H1 (cell line): Measurements from ENCODE around the gene RNF175. TPM values are rescaled to one million over a fixed set of nuclear protein-coding genes. Genes with fewer than 3 reads are reported as not detected.

Experiments used
- CTCF ChIA-PET: fragments of 300-600 bp; sonication (Branson Sonifier 250); formaldehyde crosslinking; loops from one replicate; lab custom pipeline; 2021; ENCODE audit not compliant: partially characterized antibody; lab: Charles Lee
- POLR2A ChIA-PET: fragments of 300-600 bp; sonication (Branson Sonifier 250); formaldehyde crosslinking; loops from one replicate; lab custom pipeline; 2021; ENCODE audit warnings: inconsistent platforms; ENCODE audit not compliant: partially characterized antibody; lab: Charles Lee
- DNase-seq, 2 experiments: peaks; one replicate each; pipeline versions ENCODE4 v3.0.0 to v3.0.0-alpha.2; 2010 to 2022; ENCODE audit warnings: low spot score in 2 of 2, low read depth in 1 of 2, mixed read lengths in 1 of 2
- FAIRE-seq: peaks from 2 replicates; lab custom pipeline; 2011; peaks lifted over from hg19 to GRCh38; lab: Jason Lieb, UNC
- H2AFZ ChIP-seq: 2 replicates; pipeline ENCODE4 v1.8.1; 2012; ENCODE audit warnings: low read length, inconsistent platforms
- H2AK5ac ChIP-seq: 2 replicates; pipeline ENCODE4 v1.6.1; 2013; ENCODE audit warnings: low read depth, low read length
- H2BK120ac ChIP-seq: replicated peaks from 2 replicates; pipeline ENCODE3; 2013; ENCODE audit warnings: low read depth, low read length, inconsistent platforms
- H2BK12ac ChIP-seq: 2 replicates; pipeline ENCODE4 v1.6.1; 2013; ENCODE audit warnings: low read depth, low read length
- H2BK15ac ChIP-seq: 2 replicates; pipeline ENCODE4 v1.6.1; 2013; ENCODE audit warnings: low read length
- H2BK20ac ChIP-seq: 2 replicates; pipeline ENCODE4 v1.6.1; 2013; ENCODE audit warnings: low read length
- H2BK5ac ChIP-seq: 2 replicates; pipeline ENCODE4 v1.6.1; 2013; ENCODE audit warnings: low read depth, low read length
- H3K14ac ChIP-seq: 2 replicates; pipeline ENCODE4 v1.6.1; 2013; ENCODE audit warnings: inconsistent platforms; ENCODE audit not compliant: insufficient read length
- H3K18ac ChIP-seq: 2 replicates; pipeline ENCODE4 v1.6.1; 2013; ENCODE audit warnings: low read length; ENCODE audit errors: extremely low read depth
- H3K23ac ChIP-seq: 2 replicates; pipeline ENCODE4 v1.6.1; 2013; ENCODE audit warnings: inconsistent platforms; ENCODE audit not compliant: insufficient read length
- H3K23me2 ChIP-seq: 2 replicates; pipeline ENCODE4 v1.6.1; 2013; ENCODE audit warnings: low read depth, low read length
- H3K27ac ChIP-seq: 2 replicates; pipeline ENCODE4 v1.6.1; 2011; ENCODE audit warnings: low read depth, low read length, inconsistent platforms
- H3K27me3 ChIP-seq, 4 experiments: replicated peaks in 1 of 4; 1 replicate in 1 of 4; 2 replicates in 3 of 4; pipeline versions ENCODE4 v1.6.1 to v1.8.1; 2011 to 2013; ENCODE audit warnings: low read length in 3 of 4, mild to moderate bottlenecking in 3 of 4, inconsistent platforms in 2 of 4, mixed read lengths in 2 of 4, moderate library complexity in 1 of 4; ENCODE audit not compliant: control insufficient read depth in 3 of 4, insufficient read depth in 3 of 4; ENCODE audit errors: extremely low read depth in 1 of 4
- H3K36me3 ChIP-seq, 4 experiments: 2 replicates each; pipeline versions ENCODE4 v1.6.1 to v1.8.1; 2011 to 2013; ENCODE audit warnings: mild to moderate bottlenecking in 4 of 4, low read length in 3 of 4, moderate library complexity in 2 of 4, control low read depth in 1 of 4, inconsistent platforms in 1 of 4; ENCODE audit not compliant: insufficient read depth in 4 of 4, control insufficient read depth in 2 of 4
- H3K4ac ChIP-seq: replicated peaks from 2 replicates; pipeline ENCODE3; 2013; ENCODE audit warnings: low read length, low read depth, mixed read lengths, inconsistent platforms; ENCODE audit not compliant: insufficient read length
- H3K4me1 ChIP-seq, 4 experiments: replicated peaks in 1 of 4; 1 replicate in 1 of 4; 2 replicates in 3 of 4; pipeline versions ENCODE4 v1.6.1 to v1.8.1; 2011 to 2013; ENCODE audit warnings: low read length in 3 of 4, inconsistent platforms in 2 of 4, mixed read lengths in 1 of 4; ENCODE audit not compliant: insufficient read depth in 4 of 4, control insufficient read depth in 3 of 4
- H3K4me2 ChIP-seq, 2 experiments: 2 replicates each; pipeline versions ENCODE4 v1.6.1 to v1.8.1; 2011 to 2013; ENCODE audit warnings: low read depth in 2 of 2, low read length in 2 of 2, control low read depth in 1 of 2, inconsistent platforms in 1 of 2, mild to moderate bottlenecking in 1 of 2; ENCODE audit not compliant: insufficient read depth in 1 of 2
- H3K4me3 ChIP-seq, 4 experiments: fragments of 200-600, 300-600 bp in 1 of 4; sonication (generic), shearing (Covaris generic), sonication (Bioruptor Twin) in 1 of 4; 2 replicates each; pipeline versions ENCODE4 v1.5.1 to v1.8.1; 2011 to 2016; ENCODE audit warnings: low read length in 4 of 4, low read depth in 3 of 4, control low read depth in 2 of 4, inconsistent platforms in 2 of 4, mild to moderate bottlenecking in 2 of 4, mixed read lengths in 1 of 4, moderate library complexity in 1 of 4; ENCODE audit not compliant: insufficient read depth in 2 of 4; ENCODE audit errors: extremely low read depth in 1 of 4
- H3K56ac ChIP-seq: replicated peaks from 2 replicates; pipeline ENCODE3; 2013; ENCODE audit warnings: low read depth, mild to moderate bottlenecking, mixed read lengths, low read length, inconsistent platforms; ENCODE audit not compliant: insufficient read length
- H3K79me1 ChIP-seq: 2 replicates; pipeline ENCODE4 v1.6.1; 2013; ENCODE audit warnings: low read depth, low read length, control low read depth
- H3K79me2 ChIP-seq, 2 experiments: 2 replicates each; pipeline versions ENCODE4 v1.6.1 to v1.8.1; 2012 to 2013; ENCODE audit warnings: low read length in 2 of 2, mild to moderate bottlenecking in 2 of 2, inconsistent platforms in 1 of 2; ENCODE audit not compliant: insufficient read depth in 2 of 2, control insufficient read depth in 1 of 2
- H3K9ac ChIP-seq, 4 experiments: replicated peaks in 1 of 4; 1 replicate in 1 of 4; 2 replicates in 3 of 4; pipeline versions ENCODE4 v1.6.1 to v1.8.1; 2011 to 2013; ENCODE audit warnings: low read depth in 3 of 4, low read length in 3 of 4, control low read depth in 2 of 4, mild to moderate bottlenecking in 2 of 4, moderate library complexity in 2 of 4, inconsistent platforms in 1 of 4; ENCODE audit errors: extremely low read depth in 1 of 4
- H3K9me3 ChIP-seq, 2 experiments: 2 replicates each; pipeline versions ENCODE4 v1.6.1 to v1.8.1; 2012 to 2013; ENCODE audit warnings: mild to moderate bottlenecking in 2 of 2, moderate library complexity in 2 of 2, control low read depth in 1 of 2, inconsistent platforms in 1 of 2, low read depth in 1 of 2, low read length in 1 of 2, mixed read lengths in 1 of 2; ENCODE audit not compliant: insufficient read depth in 2 of 2
- H4K20me1 ChIP-seq, 2 experiments: replicated peaks in 1 of 2; 2 replicates each; pipeline versions ENCODE3 to v1.8.1; 2011 to 2013; ENCODE audit warnings: inconsistent platforms in 2 of 2, low read length in 2 of 2, mild to moderate bottlenecking in 1 of 2; ENCODE audit not compliant: insufficient read depth in 2 of 2, control insufficient read depth in 1 of 2
- H4K5ac ChIP-seq: 2 replicates; pipeline ENCODE4 v1.6.1; 2013; ENCODE audit warnings: low read length, low read depth, mixed read lengths, inconsistent platforms; ENCODE audit not compliant: insufficient read length
- H4K8ac ChIP-seq: 2 replicates; pipeline ENCODE4 v1.8.0; 2013; ENCODE audit warnings: mild to moderate bottlenecking, moderate library complexity, low read length, inconsistent platforms; ENCODE audit not compliant: insufficient read depth; ENCODE audit errors: extremely low read depth
- H4K91ac ChIP-seq: replicated peaks from 2 replicates; pipeline ENCODE3; 2013; ENCODE audit warnings: low read length, mixed read lengths, inconsistent platforms; ENCODE audit not compliant: insufficient read length
- BRCA1 ChIP-seq: IDR thresholded peaks from 2 replicates; pipeline ENCODE4 v1.6.1; 2012; ENCODE audit warnings: low read depth, low read length, improper control_type of control experiment
- CTBP2 ChIP-seq: IDR thresholded peaks from 2 replicates; pipeline ENCODE4 v1.7.0; 2011; ENCODE audit warnings: borderline replicate concordance, mild to moderate bottlenecking, moderate library complexity, mixed read lengths, low read length; ENCODE audit not compliant: insufficient read depth, insufficient read length
- JUND ChIP-seq: IDR thresholded peaks from 2 replicates; pipeline ENCODE4 v1.6.1; 2011; ENCODE audit warnings: mild to moderate bottlenecking, improper control_type of control experiment, low read length
- PHF8 ChIP-seq: fragments of 200-600 bp; sonication (generic); conservative IDR thresholded peaks from 2 replicates; pipeline ENCODE4 v1.7.1; 2012; ENCODE audit warnings: low read depth, mild to moderate bottlenecking, inconsistent platforms, low read length, moderate library complexity
- WGBS, 2 experiments: shearing (Covaris generic) in 1 of 2; methylation state at CpG; one replicate each; pipeline versions ENCODE4 v1.1.6 to v1.1.7; 2013 to 2015; ENCODE audit warnings: low lambda C conversion rate in 2 of 2, mixed read lengths in 2 of 2, inconsistent platforms in 1 of 2, low coverage in 1 of 2, missing lambda C conversion rate in 1 of 2; ENCODE audit not compliant: insufficient replicate concordance in 2 of 2, insufficient coverage in 1 of 2, insufficient read length in 1 of 2; ENCODE audit errors: extremely low coverage in 1 of 2, missing lambda C conversion rate in 1 of 2; 5-methylcytosine and 5-hydroxymethylcytosine counted together
- polyA plus RNA-seq, 7 experiments: library from polyadenylated mRNA; depleted of rRNA in 3 of 7; stranded (reverse) in 5 of 7; unstranded in 2 of 7; fragments of >200 nt in 5 of 7; fragments of 200-250 nt in 2 of 7; gene quantifications; 1 replicate in 5 of 7; 2 replicates in 1 of 7; 4 replicates in 1 of 7; pipeline versions ENCODE4 v1.2.1 to v1.2.3, GENCODE V29; 2011 to 2013; ENCODE audit warnings: missing spikeins in 2 of 7, mixed read lengths in 2 of 7
- total RNA-seq: library from RNA; stranded (reverse); fragmentation: NEBNext Ultra II Directional; extraction: Animal tissue kit (Norgen Biotek cat#: 25700); gene quantifications from 2 replicates; pipeline ENCODE4 v1.2.1, GENCODE V29; 2021

RNF175 gene
- total and polyA plus RNA-seq, 2 of the 8 experiments (the other 6 are each of a cell fraction or from before 2014, with no cell fraction given): 7.9 to 9.8 TPM

DNA sequence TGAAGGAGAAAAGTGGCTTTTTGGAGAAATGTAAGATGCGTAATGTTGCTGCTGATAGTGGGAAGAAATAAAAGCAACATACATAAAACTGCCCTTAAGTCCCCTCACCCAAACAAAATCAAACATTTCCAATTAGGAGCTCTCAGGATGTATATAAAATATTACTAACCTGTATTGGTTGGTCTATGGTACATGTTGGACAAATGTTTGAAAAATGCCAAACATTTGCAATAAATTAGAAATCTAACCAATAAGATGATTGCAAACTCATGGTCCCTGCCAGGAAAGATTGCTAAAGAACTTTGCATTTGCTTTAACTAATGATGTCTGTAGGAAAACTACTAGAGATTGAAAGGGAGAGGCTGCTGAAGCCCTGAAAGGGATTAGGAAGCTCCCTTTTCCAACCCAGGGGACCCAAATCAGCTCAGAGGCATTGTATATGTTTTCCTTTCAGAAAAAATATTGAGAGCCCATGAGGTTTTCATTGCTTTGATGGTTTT lies 27.3 kb upstream of the RNF175 start:
- peaks cover 3 to 20% (median 13%) of the 10 kb centered on the region in 4 experiments for H3K4me1 ChIP-seq
- peaks cover 28% of the 10 kb centered on the region for H3K23me2 ChIP-seq
- peaks cover 3 to 18% of the 10 kb centered on the region in 2 experiments for H4K20me1 ChIP-seq
- no peak overlapping the region for H3K56ac ChIP-seq
- H3K4me3 ChIP-seq: peak overlapping the region; percentile 80 to 94 (median 94)
- ChIA-PET CTCF (interaction anchor here (0.5 to 3.1 kb wide), 7 partner anchors 14 to 978 kb away, joined by 3 to 28 read pairs (median 5); no protein-coding TSS in a partner anchor), POLR2A (interaction anchor here (0.8 to 2.8 kb wide), 10 partner anchors 10 to 580 kb away, joined by 3 to 11 read pairs (median 3); no protein-coding TSS in a partner anchor)
- no peak overlapping the region for H3K4ac ChIP-seq
- TF ChIP-seq BRCA1: no peak
- no peak for TF ChIP-seq PHF8
- TF ChIP-seq JUND: no peak
- TF ChIP-seq CTBP2: no peak
- no peak overlapping the region for H4K5ac ChIP-seq
- H3K79me2 ChIP-seq: peaks cover 15 to 55% of the 10 kb centered on the region in 2 experiments
- peaks cover 4% of the 10 kb centered on the region; the same call in 1 of the 2 replicates for H3K79me1 ChIP-seq
- H3K14ac ChIP-seq: no peak overlapping the region
- H3K27ac ChIP-seq: no peak overlapping the region
- H2BK12ac ChIP-seq: no peak overlapping the region
- no peak overlapping the region for H2BK15ac ChIP-seq
- no peak overlapping the region for H4K91ac ChIP-seq
- 42% methylated on average over 1 of the region's 1 CpG; no CpG with 5 or more reads in 1 of the 2 experiments for WGBS, 2 experiments
- no peak overlapping the region for H2AK5ac ChIP-seq
- H2BK5ac ChIP-seq: no peak overlapping the region
- peaks cover 3 to 34% (median 24%) of the 10 kb centered on the region in 4 experiments for H3K36me3 ChIP-seq
- H2BK20ac ChIP-seq: no peak overlapping the region
- H3K4me2 ChIP-seq: peak overlapping the region; percentile 85 to 96
- H3K9me3 ChIP-seq: no peaks in the 10 kb centered on the region
- no peak for DNase-seq
- H3K18ac ChIP-seq: no peak overlapping the region
- peak; percentile 24 for FAIRE-seq
- no peak overlapping the region for H4K8ac ChIP-seq
- H2BK120ac ChIP-seq: no peak overlapping the region
- no peak overlapping the region for H2AFZ ChIP-seq
- H3K9ac ChIP-seq: peak overlapping the region in 2 of 4 experiments; percentile 20 to 40; a peak in 1 of 7 replicates
- no peak overlapping the region for H3K23ac ChIP-seq
- peaks cover 0 to 9% (median 7%) of the 10 kb centered on the region in 4 experiments; a peak in 5 of 7 replicates for H3K27me3 ChIP-seq
